RWPE2 (cell line): ENCODE data around the gene TRAIP.

ENCODE experiments used
- ATAC-seq: fragments of 200-7000 bp; cut with Tn5 transposase; 3 replicates; pipeline ENCODE4 v1.9.1; 2021; ENCODE audit warnings: low read depth
- DNase-seq: peaks from one replicate; pipeline ENCODE4 v3.0.0-alpha.2; 2020; ENCODE audit warnings: low spot score
- H3K27ac ChIP-seq: fragments of 450-650 bp; 2 replicates; pipeline ENCODE4 v1.5.1; 2017; ENCODE audit warnings: mild to moderate bottlenecking; ENCODE audit not compliant: poor library complexity, severe bottlenecking
- H3K27me3 ChIP-seq: fragments of 250-450 bp; sonication (Bioruptor Pico); 2 replicates; pipeline ENCODE4 v1.5.1; 2021; ENCODE audit warnings: mild to moderate bottlenecking, moderate library complexity; ENCODE audit not compliant: insufficient read depth, poor library complexity, severe bottlenecking
- H3K36me3 ChIP-seq: fragments of 250-450 bp; sonication (Bioruptor Pico); 2 replicates; pipeline ENCODE4 v1.5.1; 2020; ENCODE audit warnings: low read depth, mild to moderate bottlenecking, moderate library complexity
- H3K4me1 ChIP-seq: fragments of 250-450 bp; sonication (Bioruptor Pico); 2 replicates; pipeline ENCODE4 v1.5.1; 2021; ENCODE audit warnings: mild to moderate bottlenecking, moderate library complexity; ENCODE audit not compliant: insufficient read depth, poor library complexity, severe bottlenecking
- H3K4me3 ChIP-seq: fragments of 250-450 bp; sonication (Bioruptor Pico); 2 replicates; pipeline ENCODE4 v1.5.1; 2021; ENCODE audit warnings: mild to moderate bottlenecking, moderate library complexity; ENCODE audit not compliant: severe bottlenecking
- H3K9me3 ChIP-seq: fragments of 250-450 bp; sonication (Bioruptor Pico); 2 replicates; pipeline ENCODE4 v1.5.1; 2021; ENCODE audit warnings: mild to moderate bottlenecking, moderate library complexity; ENCODE audit not compliant: severe bottlenecking
- TF ChIP-seq, protein P1 (sequence below): fragments of 450-650 bp; IDR thresholded peaks from one replicate; pipeline ENCODE4 v1.5.1; 2017; ENCODE audit warnings: mild to moderate bottlenecking, moderate library complexity; ENCODE audit not compliant: poor library complexity, severe bottlenecking

Gene TRAIP

DNA sequence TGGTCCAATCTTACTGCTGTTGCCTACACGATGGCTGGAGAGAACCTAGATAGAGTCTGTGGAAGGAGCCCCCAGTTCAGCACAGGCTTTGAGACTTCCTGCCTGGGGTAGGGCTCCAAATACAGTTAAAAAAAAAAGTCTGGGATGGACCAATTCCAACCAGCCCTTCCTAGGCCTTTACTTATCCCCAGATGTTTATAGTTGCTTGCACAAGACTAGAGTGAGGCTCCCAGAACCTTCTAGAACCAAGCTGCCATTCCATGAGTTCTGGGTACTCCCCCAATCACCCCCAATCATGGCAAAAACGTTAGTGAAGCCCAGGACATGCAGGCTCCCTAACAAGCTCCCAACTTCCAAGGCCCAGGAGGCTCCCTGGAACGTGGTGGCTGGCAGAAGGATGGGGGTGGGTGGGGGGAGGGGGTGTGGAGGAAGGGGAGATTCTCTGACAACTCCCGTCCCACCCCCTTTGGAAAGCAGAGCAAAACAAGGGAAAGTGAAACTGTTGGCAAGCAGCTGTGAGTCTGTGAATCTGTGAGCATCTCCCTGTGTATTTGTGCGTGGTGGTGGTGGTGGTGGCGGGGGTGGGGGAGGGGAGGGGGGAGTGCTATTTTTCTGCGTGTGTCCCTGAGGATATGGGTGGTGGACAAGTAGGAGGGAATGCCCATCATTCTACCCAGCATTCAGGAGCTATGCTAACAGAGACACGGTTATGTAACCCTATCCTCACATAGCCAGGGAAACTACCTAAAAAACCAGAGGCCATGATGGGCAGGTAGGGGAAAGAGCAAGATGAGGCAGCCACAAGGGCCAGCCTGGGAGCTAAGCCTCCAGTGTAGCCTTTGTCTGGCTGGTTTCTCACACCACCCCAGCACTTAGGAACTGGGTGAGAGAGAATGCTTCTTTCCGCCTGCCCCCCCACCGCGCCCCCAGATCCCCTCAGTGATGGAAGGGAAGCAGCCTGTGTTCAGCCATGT is 45.3 kb upstream of the TRAIP start:
- Histone ChIP-seq H3K27me3 (no peaks in the 10 kb centered on the region), H3K36me3 (peaks cover 53% of the 10 kb centered on the region), H3K4me3 (peak overlapping the region; percentile 64), H3K4me1 (peaks cover 36% of the 10 kb centered on the region), H3K27ac (peak overlapping the region; percentile 98), H3K9me3 (no peaks in the 10 kb centered on the region)
- TF ChIP-seq, protein P1, sequence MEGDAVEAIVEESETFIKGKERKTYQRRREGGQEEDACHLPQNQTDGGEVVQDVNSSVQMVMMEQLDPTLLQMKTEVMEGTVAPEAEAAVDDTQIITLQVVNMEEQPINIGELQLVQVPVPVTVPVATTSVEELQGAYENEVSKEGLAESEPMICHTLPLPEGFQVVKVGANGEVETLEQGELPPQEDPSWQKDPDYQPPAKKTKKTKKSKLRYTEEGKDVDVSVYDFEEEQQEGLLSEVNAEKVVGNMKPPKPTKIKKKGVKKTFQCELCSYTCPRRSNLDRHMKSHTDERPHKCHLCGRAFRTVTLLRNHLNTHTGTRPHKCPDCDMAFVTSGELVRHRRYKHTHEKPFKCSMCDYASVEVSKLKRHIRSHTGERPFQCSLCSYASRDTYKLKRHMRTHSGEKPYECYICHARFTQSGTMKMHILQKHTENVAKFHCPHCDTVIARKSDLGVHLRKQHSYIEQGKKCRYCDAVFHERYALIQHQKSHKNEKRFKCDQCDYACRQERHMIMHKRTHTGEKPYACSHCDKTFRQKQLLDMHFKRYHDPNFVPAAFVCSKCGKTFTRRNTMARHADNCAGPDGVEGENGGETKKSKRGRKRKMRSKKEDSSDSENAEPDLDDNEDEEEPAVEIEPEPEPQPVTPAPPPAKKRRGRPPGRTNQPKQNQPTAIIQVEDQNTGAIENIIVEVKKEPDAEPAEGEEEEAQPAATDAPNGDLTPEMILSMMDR, result no peak
- DNase-seq (no peak), ATAC-seq (no peak)

DNA sequence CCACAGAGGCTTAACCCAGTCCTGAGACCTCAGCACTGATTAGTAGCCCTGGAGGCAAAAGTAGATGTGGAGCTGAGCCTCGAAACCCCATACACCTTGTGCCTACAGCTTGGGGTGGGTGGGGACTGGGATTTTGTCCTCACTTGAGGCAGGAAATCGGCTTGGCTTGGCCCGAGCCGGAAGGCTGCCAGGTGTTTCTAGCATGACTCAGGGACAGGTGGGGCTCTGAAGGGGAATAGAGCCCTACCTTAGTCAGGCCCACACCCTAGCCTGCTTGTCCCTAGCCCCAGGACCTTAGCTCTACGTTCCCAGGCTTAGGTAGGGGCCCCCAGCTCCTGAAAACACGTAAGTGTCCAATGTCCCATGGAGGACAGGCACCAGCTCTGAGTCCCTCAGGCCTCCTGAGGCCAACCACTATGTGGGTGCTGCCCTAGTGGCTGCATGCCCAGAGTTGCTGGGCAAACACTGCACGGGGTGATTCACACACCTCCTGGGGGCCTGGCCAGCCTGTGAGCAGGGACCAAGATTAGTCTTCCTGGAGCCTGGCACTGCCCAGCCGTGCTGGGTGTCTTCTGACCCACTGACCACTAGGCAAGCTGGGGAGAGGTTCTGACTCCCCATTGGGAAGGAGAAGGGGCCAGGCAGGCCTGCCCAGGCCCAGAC is 44.3 kb upstream of the TRAIP start:
- H3K4me1 ChIP-seq, result peaks cover 26% of the 10 kb centered on the region
- peak overlapping the region; percentile 98 for H3K27ac ChIP-seq
- peaks cover 64% of the 10 kb centered on the region for H3K36me3 ChIP-seq
- no peaks in the 10 kb centered on the region for H3K27me3 ChIP-seq
- ATAC-seq (peak; percentile 75), DNase-seq (peak; percentile 95)
- H3K9me3 ChIP-seq, result no peaks in the 10 kb centered on the region
- H3K4me3 ChIP-seq, result peak overlapping the region; percentile 25
- TF ChIP-seq, protein P1, result no peak

DNA sequence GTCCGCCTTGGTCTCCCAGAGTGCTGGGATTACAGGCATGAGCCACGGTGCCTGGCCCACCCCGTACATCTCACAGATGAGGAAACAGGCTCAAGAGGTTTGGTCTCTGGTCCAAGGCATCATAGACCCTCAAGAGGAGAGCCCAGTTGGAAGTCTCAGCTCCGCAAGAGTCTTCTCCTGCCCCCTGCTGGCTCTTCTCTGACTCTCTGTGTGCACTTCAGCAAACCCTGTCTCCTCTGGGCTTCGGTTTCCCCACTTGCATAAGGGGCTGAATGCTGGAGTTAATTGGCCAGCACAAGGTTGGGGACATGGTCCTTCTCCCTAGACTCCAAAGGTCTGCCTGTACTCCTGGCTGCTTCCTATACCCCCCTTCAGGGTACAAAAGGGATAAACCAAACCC is 43.5 kb upstream of the TRAIP start:
- Histone ChIP-seq H3K9me3 (no peaks in the 10 kb centered on the region), H3K4me1 (peaks cover 18% of the 10 kb centered on the region), H3K4me3 (peak overlapping the region; percentile 5), H3K27ac (peak overlapping the region; percentile 98), H3K36me3 (peaks cover 72% of the 10 kb centered on the region), H3K27me3 (no peaks in the 10 kb centered on the region)
- TF ChIP-seq, protein P1, result no peak
- ATAC-seq (no peak), DNase-seq (no peak)

DNA sequence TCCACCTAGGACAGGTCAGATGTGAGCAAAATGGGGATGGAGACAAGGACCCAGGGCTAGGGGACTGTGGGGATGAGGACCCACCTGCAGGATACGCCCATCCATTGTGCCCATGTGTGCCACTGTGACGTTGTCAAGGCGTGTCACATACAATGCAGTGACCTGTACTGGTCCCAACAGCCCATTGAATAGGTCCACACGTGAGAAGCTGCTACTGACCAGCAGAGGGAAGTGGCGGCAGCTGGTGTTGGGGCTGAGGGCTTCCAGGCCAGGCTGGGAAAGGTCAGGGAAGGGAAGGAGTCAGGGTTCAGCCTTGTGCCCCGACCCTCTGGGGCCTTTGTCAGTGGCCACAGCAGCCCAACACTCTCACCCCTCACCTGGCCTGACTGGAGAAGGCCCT is 42.6 kb upstream of the TRAIP start:
- H3K36me3 ChIP-seq, result peaks cover 80% of the 10 kb centered on the region
- TF ChIP-seq, protein P1, result no peak
- no peaks in the 10 kb centered on the region for H3K27me3 ChIP-seq
- DNase-seq (no peak), ATAC-seq (no peak)
- peaks cover 12% of the 10 kb centered on the region for H3K4me1 ChIP-seq
- peak overlapping the region; percentile 98 for H3K27ac ChIP-seq
- no peak overlapping the region for H3K4me3 ChIP-seq
- no peaks in the 10 kb centered on the region for H3K9me3 ChIP-seq
